NCI-H446 treated with DMSO at 0.1 percent for 48 hours (cell line): ENCODE data around the gene REPIN1.

Experiments
- DNase-seq: peaks from one replicate; lab custom pipeline; 2025; lab: John Stamatoyannopoulos, UW

REPIN1 gene

DNA sequence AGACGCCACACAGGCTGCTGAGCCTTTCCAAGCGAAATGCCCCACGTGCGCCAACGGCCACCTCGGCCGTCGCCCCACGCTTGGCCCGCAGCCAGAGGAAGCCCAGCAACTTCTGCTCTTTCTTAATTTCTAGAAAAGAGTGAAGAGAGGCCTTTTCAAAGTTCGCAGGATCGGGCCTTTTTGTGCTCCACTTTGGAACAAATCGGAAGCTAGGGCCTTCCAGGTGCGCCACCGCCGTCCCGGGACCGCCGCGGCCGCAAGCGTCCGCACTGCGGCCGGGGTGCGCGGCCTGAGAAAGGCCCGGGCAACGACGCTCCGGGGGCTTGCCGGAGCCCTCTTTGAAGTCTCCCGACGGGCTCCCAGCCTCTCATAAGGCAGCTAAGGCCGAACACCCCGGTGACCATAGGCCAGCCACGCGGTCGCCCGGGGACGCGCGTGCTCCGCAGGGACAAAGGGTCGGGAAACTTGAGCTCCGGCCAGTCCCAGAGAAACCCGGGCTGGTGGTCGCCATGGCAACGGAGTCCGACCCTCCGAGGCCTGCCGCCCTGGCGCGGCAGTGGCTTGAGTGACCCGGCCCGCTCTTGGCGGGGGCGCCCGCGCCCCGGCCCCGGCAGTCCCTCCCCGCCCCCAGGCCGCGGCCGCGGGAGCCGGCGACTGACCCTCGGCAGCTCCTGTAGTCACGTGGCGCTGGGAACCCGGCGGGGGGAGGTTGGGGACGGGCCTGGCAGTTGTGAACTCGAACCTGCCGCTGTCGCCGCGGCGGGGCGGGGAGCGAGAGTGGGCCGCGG is at the start of gene REPIN1:
TSS of gene REPIN1 (plus strand) at position 727 of the 788 bp plus-strand sequence. CDS start 890 bp downstream, outside the sequence.
- DNase-seq: peak; percentile 59

DNA sequence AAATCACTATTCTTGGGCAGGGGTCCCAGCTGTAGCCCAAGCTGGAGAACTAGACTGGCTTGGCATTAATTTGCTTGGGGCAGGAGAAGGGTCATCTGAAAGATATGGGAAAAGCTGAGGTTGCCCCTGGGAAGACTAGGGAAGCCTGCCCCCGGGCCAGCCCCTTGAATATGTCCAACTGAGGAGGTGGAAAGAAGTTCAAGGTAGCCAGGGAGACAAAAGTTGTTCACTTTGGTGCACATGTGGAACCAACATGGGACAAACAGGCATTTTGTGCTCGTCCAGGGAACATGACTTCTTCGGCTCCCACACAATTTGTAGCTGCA is 46.9 kb upstream of the REPIN1 start:
- no peak for DNase-seq

DNA sequence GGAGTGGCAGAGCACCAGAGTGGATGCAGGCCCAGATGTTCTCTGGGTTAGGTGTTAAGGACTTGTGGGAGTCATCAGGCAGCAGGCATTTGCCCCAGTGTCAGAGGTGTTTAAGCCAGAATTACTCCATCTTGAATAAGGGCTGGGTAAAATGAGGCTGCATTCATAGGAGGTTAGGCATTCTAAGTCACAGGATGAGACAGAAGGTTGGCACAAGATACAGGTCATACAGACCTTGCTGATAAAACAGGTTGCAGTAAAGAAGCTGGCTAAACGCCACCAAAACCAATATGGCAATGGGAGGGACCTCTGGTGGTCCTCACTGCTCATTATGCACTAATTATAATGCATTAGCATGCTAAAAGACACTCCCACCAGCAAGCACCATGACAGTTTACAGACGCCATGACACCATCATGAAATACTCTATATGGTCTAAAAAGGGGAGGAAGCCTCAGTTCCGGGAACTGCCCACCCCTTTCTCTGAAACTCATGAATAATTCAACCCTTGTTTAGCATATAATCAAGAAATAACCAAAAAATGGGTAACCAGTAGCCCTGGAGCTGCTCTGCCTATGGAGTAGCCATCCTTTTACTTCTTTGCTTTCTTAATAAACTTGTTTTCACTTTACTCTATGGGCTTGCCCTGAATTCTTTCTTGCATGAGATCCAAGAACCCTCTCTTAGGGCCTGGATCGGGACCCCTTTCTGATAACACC is 46.3 kb upstream of the REPIN1 start:
- DNase-seq: no peak

GRCh38 chr7:150322833-150323681 is 45.6 kb upstream of the REPIN1 start, which contains the start of the genes ACTR3C and LRRC61:
Gene ACTR3C (minus strand): TSS chr7:150323545. CDS start chr7:150295296, 28,249 bp downstream.
Gene LRRC61 (plus strand): TSS chr7:150323355. CDS start chr7:150336862, 13,507 bp downstream.
- peak; percentile 34 for DNase-seq

GRCh38 chr7:150323682-150324372 is 44.8 kb upstream of the REPIN1 start:
- DNase-seq: no peak

- peak; percentile 6 for DNase-seq
Observed at GRCh38 chr7:150324373-150324961, 44.2 kb upstream of the REPIN1 start.

- no peak for DNase-seq
Observed at GRCh38 chr7:150325110-150325611, 43.5 kb upstream of the REPIN1 start.

- DNase-seq: no peak
Observed at GRCh38 chr7:150325901-150326300, 42.7 kb upstream of the REPIN1 start.

GRCh38 chr7:150326657-150327268 is 41.9 kb upstream of the REPIN1 start:
- DNase-seq: no peak

DNA sequence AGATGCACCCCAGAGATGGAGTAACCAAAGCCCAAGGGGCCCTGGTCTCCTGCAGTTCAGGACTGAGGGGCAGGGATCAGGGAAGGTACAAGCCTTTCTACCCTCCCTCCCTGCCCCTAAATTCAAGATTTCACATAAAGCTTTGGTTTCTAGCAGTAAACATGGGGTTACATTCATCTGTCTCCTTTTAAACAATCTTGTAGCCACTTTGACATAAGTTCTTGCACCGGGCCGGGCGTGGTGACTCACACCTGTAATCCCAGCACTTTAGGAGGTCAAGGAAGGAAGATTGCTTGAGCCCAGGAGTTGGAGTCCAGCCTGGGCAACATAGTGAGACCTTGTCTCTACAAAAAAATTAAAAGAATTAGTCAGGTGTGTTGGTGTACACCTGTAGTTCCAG is 41.3 kb upstream of the REPIN1 start:
- no peak for DNase-seq

DNA sequence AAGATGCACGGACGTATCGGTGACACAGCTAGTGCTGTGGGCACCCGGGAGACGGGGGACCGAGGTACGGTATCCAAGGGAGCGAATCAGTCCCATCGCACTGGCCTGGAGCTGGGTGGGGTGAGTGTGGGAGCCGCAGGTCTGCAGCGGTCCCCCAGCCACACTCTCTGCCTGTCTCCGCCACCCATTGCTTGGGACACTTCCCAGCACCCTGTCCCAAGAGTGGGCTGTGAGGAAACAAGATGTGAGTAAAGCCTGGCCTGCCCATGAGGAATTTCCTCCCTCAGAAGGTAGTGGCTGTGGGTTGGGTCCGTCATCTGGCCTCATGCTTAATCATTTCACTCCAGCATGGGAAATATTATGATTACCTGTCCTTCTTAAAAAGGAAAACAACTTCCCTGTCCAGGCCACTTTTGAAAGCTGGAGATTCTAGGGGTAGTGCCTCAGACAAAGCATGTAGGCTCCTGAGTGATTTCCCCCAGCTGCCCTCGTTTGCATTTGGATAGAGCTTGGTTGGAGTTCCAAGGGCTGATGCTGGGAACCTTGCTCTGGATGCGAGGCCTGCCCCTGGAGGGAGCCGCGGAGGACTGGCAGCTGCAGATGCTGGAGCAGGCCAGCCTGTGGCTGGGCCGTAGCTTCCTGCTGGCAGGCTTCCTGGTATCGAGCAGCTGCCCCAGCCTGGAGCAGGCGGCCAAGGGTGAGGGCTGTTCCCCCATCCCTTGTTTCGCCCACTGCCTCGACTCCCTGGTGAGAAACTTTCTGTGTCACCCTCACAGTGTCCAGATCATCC is 39.1 kb upstream of the REPIN1 start:
- DNase-seq: no peak

DNA sequence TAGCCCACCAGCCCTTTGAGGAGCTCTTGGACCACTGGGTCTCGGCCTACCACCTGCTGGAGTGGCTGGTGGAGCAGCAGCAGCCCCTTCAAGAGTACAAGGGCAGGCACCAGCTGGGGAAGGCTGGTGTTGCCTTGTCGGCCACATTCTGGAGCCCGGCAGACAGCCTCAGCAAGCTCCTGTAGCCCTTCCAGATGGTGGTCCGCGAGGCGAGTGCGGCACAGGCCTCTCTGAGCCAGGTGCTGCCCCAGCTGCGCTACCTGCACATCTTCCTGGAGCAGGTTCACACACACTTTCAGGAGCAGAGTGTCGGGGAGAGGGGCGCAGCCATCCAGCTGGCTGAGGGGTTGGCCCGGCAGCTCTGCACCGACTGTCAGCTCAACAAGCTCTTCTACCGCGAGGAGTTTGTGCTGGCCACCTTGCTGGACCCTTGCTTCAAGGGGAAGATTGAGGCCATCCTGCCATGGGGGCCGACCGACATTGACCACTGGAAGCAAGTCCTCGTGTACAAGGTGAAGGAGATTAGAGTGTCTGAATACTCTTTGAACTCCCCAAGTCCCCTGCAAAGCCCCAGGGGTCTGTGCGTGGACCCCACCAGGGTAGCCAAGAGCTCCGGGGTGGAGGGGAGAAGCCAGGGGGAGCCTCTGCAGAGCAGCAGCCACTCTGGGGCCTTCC is 38.3 kb upstream of the REPIN1 start:
- DNase-seq: no peak

GRCh38 chr7:150332852-150333635 is 35.6 kb upstream of the REPIN1 start:
- no peak for DNase-seq

- DNase-seq: no peak
Observed at GRCh38 chr7:150333659-150334058, 35.0 kb upstream of the REPIN1 start.

GRCh38 chr7:150334108-150334507 is 34.5 kb upstream of the REPIN1 start:
- no peak for DNase-seq

- no peak for DNase-seq
Observed at GRCh38 chr7:150335108-150335773, 33.4 kb upstream of the REPIN1 start.

DNA sequence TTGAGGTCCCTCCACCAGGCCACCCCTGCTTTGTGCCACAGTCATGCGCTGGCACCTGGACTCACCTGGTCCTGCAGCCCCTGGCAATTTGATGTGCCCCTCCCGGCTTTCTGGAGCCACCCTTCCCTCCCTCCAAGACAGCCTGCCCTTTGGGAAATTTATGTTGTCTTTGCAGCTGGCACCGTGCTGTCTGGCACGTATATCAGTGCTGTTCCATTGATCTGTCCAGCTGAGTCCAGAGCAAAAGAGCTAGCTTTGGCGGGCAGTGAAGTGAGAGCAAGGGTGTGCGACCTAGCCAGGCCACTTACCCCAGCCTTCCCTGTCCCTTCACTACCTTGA is 32.9 kb upstream of the REPIN1 start:
- DNase-seq: no peak

- DNase-seq: no peak
Observed at GRCh38 chr7:150336746-150337145, 31.9 kb upstream of the REPIN1 start.
